GM21576 (cell line): ENCODE data around the gene CSNK1G2.

Experiments
- ATAC-seq: cut with Tn5 transposase; IDR thresholded peaks from one replicate; pipeline ENCODE4 v1.9.1; 2021; ENCODE audit warnings: mild to moderate bottlenecking, moderate library complexity; ENCODE audit not compliant: unreplicated experiment

CSNK1G2 gene

DNA sequence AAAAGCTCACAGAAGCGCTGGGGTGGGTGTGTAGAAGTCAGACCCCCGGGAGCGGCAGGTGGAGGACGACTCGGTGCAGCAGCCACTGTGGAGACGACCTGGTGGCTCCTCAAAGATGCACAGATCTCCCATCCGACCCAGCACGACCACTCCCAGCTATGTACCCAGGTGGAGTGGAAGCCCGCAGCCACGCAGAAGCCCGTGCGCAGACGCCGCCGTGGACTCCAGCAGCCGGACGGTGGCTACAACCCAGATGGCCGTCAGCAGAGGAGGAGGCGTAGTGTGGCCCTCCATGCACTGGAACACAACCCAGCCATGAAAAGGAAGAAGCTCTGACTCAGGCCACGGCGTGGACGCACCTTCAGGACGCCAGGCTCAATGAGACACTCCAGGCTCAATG, 21.7 kb downstream of the CSNK1G2 start:
- ATAC-seq = no peak

DNA sequence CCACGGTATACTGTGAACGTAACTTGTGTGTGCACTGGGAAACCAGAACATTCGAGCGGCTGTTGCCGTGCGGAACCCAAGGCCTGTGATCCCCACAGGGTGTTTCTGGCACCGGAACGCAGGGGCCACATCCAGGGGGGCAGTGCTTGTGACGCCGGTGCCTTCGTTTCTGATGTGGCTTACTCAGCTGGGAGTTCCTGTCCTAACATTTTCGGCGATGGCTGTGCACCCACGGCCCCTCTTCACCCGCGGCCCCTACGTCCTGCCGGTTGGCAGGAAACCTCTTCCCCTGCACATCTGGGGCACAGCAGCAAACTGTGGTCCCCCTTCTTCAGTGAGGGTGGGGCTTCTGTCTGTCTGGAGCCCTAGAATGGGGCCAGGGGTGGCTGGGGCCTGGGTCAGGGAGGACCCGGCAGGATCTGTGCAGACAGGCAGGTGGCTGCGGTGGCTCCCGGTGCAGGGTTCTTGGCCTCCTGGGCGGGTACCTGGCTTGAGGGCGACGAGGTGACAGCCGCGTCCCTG, 26.2 kb downstream of the CSNK1G2 start:
- no peak for ATAC-seq

DNA sequence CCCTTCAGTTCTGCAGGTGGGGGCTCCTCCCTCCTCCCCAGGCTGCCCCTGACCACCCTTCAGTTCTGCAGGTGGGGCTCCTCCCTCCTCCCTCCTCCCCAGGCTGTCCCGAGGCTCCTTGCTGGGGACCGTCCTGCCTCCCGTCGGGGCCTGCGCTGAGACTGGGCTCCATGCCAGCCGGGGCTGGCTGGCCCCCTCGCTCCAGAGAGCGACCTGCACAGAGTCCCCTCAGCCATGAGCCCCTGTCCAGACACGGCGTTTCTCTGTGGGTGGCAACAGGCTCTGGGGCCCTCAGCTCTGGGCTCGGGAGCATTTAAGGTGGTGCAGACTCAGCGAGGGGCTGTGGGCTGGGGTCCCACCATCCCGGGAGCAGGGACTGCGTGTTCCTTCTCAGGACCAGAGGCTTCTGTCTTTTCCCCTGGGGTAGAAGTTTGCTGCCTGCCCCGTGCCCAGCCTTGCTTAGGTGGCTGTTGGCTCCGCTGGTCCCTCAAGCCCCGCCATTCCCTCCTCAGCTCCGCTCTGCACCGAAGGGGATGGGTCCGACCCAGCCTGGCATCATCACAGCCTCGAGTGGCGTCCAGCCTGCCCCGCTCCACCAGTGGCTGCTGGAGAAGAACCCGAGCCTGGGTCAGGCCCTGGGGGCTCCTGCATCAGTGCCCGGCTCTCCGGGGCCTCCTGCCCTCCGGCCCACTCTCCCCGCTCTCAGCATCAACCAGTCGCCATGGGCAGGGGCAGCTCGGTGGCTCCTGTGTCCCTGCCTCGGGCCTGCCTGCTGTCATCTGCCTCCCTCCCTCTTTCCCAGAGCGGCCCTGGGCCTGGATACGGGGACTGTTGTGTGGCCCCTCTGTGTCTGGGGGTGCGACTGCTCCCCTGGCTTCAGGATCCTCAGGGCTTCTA, 27.6 kb downstream of the CSNK1G2 start:
- ATAC-seq = no peak

DNA sequence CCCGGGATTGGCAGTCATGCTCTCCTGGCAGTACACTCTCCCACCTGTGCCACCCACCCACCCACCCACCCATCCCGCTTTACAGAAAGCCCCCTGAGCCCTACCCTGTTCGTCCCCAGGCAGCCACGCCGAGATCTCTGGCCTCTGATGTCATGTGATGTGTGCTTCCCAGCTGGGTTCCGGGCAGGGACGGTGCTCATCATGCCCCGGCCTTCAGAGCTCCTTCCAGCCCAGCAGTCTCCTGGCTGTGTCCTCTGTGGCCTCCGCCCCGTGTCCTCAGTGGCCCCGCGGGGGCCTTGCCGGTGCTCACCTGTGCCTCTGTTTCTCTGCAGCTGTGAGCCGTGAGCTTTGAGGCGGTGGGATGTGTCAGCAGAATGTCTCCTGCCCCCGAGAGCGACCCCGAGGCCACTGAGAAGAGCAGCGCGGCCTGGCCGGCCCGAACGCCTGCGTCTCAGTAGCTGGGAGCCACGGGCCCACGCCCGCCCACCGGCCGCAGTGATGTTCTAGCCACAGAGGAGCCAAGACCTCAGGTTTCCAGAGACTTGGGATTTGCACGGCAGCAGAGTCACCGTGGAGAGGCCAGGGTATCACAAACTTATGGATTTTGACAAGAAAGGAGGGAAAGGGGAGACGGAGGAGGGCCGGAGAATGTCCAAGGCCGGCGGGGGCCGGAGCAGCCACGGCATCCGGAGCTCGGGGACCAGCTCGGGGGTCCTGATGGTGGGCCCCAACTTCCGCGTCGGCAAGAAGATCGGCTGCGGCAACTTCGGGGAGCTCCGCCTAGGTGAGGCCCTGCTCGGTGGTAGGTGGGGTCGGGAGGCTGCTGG, 28.4 kb downstream of the CSNK1G2 start:
- no peak for ATAC-seq

DNA sequence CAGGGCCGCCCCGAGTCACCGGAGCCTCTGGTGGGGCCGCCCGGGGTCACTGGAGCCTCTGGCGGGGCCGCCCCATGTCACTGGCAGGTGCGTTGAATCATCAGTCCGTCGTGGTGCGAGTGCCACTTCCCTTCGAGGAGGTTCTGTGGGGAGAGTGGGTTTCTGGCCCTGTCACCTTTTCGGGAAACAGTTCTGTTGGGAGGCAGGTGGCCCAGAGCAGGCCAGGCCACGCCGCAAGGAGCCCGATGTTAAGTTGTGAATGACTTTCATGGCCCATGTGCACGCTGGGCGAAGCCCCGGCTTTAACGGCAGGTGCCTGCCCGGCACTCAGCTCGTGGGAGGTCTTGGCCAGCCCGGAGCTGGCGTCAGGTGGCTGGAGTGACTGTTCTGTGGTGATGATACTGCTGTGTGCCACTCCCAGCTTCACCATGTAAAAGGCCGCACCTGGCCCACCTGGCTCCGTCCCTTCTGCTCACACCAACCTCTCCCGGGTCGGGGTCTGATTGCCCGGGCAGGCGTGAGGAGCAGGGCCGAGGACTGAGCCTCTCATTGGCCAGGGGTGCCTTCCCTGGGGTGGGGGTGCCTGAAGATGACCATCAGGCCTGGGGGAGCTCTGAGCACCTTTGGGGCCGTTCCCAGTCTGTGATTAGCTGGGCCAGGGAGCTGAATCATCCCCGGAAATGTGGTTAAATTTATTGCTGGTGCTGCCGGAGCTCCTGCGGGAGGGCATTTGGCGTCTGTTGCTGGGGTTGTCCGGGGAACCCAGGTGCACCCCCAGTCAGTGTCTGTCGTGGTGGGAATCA, 29.2 kb downstream of the CSNK1G2 start:
- no peak for ATAC-seq

DNA sequence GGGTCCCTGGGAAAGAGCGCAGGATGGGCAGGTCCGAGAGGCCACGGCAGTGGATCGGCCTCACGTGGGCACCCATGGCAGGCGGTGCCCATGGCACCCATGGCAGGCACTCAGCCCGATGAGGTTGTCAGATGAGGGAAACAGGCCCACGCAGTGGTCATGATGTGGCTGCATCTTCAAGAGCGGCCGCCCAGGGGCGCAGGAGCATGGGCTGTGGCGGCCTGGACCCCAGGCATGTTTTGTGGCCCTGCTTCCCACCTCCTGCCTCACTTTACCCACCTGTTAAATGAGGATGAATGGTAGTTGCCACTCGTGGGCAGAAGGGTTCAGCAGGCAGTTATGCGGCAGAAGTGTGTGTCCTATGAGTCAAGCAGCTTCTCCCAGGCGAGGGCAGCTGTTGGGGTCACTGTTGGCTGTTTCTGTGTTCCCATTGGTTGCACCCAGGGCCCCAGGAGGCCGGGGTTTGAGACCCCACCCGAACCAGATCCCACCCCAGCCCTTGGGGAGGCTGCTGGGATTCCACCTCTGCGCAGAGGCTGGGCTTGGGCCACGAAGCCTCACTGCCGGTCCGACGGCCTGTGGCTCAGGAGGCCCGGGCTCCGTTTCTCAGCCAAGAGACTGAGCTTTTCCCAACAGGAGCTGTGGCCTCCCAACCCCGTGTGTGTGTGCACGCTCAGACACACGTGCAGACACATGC, 30.0 kb downstream of the CSNK1G2 start:
- ATAC-seq = no peak

DNA sequence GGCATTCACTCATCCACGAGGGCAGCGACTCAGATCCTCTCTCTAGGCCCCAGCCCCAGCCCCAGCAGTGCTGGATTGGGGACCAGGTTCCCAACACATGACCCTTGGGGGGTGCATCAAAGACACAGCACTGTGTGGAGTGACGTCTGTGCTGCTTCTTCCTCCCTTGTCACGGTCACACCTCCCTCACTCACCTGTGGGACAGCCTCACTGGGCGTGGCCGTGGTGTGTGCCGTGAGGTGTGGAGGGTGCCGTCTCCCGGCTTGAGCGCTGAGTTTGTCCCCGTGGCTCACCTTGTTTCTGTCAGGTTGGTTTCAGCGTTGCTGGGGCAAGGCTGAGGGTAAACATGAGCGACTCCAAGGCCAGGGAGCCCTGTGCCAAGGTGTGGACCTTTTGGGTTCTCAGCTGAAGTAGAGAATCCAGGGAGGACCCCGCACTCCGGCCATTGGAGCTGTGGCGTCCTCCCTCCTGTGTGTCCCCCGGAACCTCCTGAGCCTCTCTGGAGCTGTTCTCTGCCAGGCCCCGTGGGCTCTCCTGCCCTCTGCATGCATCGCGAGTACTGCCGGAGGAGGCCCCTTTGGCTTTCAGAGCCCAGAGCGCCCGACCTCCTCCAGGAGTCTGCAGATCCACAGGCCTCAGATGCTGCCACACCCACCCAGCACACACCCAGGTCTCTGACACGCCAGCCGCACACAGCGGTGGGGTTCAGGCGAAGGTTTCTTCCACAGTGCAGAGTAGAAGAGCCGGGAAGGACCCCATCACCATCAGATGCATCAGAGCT, 33.6 kb downstream of the CSNK1G2 start:
- no peak for ATAC-seq

DNA sequence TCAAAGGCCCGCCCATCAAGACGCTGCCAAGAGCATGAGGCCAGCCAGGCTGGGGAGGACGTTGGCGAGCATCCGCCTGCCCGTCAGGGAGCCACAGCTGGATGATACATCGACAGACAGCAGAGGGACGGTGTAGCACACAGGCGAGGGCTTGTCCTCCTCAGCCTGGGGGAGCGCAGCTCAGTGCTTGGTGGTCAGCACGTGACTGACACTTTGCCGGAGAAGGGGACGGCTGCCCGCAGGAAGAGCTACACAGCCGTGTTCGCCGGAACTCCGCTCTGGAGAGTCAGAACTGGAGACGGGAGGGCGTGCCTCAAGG, 34.1 kb downstream of the CSNK1G2 start:
- no peak for ATAC-seq

DNA sequence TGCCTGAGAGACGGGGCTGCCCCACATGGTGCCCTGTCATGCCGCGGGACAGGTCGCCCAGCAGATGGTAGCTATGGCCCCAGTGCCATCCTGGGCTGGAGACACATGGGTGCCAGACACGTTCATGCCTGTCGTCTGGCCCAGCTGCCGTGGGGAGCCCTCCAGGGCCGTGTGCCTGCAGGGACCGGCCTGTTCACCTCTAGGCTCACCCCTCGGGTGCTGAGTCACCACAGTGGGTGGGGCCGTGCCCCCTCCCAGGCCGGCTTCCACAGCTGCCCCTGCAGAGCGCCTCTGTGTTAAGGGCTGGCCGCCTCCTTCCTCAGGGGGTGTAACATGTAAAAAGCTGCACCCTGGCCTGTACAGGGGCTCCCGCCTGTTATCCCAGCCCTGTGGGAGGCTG, 36.1 kb downstream of the CSNK1G2 start:
- ATAC-seq = no peak

DNA sequence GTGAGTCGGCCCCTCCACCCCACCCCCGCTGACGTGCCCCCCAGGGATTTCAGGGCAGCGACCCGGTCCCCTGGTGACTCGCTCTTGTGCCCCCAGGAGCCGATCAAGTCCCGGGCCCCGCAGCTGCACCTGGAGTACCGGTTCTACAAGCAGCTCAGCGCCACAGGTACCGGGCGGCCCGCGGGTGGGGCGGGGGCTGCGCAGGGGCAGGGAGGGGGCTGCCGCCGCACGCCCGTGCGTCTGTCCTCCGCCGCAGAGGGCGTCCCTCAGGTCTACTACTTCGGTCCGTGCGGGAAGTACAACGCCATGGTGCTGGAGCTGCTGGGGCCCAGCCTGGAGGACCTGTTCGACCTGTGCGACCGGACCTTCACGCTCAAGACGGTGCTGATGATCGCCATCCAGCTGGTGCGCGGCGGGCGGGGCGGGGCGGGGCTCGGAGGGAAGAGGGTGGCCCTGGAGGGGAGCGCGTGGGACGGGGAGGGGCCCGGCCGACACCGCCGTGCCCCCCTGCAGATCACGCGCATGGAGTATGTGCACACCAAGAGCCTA, 37.4 kb downstream of the CSNK1G2 start:
- ATAC-seq = no peak

DNA sequence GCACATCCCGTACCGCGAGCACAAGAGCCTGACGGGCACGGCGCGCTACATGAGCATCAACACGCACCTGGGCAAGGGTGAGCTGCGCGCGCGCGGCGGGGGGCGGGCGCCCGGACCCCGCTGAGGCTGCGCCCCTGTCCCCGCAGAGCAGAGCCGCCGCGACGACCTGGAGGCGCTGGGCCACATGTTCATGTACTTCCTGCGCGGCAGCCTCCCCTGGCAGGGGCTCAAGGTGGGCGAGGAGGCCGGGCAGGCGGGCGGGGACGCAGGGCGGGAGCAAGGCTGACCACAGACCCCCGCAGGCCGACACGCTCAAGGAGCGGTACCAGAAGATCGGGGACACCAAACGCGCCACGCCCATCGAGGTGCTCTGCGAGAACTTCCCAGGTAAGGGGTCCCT, 38.0 kb downstream of the CSNK1G2 start:
- ATAC-seq = no peak

DNA sequence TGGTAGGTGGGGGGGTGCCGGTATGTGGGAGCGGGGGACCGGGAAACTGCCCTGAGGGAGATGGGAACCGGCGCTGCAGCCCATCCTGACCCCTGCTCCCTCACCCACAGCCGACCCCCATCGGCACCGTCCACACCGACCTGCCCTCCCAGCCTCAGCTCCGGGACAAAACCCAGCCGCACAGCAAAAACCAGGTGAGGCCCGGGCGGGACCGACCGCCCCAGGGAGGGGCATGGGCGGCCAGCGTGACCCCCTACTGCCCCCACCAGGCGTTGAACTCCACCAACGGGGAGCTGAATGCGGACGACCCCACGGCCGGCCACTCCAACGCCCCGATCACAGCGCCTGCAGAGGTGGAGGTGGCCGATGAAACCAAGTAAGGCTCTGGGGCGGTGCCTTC, 38.7 kb downstream of the CSNK1G2 start:
- no peak for ATAC-seq

DNA sequence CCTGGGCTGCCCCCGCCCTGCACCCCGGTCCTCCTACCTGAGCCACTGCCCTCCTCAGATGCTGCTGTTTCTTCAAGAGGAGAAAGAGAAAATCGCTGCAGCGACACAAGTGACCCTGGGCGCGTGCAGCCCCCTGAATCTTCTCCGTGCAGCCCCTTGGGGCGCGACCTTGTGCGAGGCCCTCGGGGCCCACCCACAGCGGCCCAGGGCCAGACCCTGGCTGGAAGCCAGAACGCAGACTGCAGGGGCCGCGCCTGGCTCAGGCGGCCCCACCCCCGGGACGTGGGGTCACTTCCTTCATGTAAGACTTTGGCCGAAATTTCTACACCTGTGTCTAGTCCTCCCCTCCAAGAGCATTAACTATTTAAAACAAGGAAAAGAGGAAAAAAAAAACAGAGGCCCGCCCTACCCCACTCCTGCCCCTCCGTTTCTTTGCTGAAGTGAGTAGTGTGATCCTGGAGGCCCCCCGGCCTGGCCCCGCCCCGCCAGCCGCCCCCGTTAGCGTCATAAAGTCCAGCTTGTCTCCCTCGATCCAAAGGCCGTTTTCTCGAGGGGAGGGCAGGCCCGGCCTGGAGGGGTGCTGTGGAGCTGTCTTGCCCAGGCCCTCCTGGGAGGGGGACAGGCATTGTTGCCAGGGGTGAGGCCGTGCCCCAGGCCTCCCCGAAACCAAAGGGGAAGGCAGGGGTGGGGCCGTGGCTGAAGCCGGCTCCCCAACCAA, 39.3 kb downstream of the CSNK1G2 start:
- ATAC-seq = no peak

DNA sequence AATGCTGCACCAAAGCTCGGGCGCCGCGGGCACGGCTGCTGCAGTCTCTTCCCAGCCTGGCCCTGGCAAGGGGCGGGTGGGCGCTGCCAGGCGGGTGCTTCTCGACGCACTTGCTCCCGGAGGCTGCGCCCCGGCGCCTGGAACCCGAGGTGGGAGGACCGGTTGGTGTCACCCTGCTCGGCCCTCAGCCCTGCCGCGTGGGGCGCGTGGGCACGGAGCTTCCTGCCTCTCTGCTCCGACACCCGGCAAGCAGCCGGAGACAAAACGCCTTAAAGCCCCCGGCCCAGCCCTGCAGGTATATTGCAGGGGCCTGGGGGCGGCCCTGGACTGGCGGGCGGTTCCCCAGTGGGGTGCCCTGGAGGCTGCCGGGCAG, 39.8 kb downstream of the CSNK1G2 start:
- no peak for ATAC-seq

DNA sequence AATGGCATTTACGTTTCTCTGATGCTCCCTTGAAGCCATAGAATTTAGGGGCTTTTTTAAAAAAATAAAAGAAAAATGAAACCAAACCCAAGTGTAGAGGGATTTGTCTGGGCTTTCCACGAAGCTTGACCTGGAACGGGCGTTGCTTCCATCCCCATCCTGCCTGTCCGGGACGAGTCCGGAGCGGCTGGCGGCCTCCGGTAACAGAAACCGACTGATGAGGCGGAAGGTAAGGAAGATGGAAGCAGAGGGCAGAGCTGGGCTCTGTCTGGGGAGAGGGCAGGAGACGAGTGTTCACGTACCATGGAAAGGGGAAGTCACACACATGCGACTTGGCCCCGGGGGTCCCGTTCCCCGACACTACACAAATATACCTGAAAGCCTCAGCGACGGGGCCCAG, 40.3 kb downstream of the CSNK1G2 start:
- no peak for ATAC-seq

DNA sequence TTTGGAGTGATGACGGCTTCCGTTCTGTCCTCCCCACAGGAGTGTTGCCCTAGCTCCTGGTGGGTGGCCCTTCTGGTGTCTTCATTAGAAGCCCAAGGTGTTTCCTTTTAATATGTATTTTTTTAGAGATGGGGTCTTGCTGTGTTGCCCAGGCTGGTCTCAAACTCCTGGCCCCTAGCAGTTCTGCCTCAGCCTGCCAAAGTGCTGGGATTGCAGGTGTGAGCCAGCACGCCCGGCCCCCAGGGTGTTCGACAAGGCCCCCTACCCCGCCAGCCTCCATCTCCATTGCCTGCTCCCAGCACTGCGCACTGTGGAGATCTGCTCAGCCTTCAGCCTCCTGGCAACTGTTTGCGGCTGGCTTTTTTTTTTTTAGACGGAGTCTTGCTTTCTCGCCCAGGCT, 43.4 kb downstream of the CSNK1G2 start:
- ATAC-seq = no peak

DNA sequence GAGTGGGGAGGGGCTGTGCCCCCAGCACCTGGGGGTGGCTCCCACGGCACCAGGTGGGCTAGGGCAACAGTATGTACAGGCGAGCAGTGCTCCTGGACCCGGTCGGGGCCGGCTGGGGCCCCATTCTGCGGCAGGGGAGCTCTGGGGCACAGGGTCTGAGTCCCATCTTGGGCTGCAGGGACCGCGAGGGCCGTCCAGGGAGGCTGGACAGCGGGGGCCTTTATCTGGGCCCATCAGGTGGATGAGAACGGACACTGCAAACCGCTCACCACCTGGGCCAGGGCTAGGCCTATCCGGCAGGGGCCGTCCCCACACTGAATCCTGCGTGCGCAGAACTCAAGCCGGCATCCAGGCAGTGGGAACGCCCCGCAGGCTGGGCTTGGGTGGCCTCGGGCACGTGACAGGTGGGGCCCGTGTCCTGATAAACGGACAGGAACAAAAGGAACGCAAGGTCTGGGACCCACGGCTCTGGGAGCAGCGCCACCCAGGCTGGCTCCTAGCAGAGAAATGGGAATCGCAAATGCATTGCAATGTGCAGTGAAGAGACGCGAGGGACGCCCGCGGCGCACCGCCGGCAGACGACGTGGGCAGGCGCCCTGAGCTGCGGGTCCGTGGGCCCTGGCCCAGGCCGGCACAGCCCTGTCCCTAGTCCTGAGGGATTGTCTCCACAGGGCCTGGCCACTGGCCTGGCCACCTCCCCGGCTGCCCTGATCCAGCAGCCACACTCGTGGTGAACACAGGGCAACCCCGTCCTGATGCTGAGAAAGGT, 44.8 kb downstream of the CSNK1G2 start:
- ATAC-seq = no peak
